ENCODE measurements around the gene ALDH3A2.
"Not testable (repeated sequence)": the region's sequence is repeated elsewhere in the genome, so short reads cannot be mapped to it uniquely, and the experiment has no call there.

The ALDH3A2 gene

DNA sequence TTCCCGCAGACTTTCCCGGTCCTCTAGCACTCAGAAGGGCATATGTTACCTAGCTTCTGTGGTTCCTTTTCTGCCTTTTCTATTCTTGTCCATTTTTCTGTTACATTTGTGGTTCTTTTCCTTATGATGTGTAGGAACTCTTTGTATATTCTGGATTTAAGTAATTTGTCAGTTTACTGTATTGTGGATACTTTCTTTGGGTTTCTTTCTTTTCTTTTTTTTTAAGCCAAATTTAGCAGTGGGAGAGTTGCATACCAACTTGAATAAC is 657 bp downstream of the ALDH3A2 start:
- in situ Hi-C loops (cut with HindIII; ENCODE audit: low sequenced_read_pairs), result no loop called here

GRCh38 chr17:19650826-19651225 is 2.3 kb downstream of the ALDH3A2 start:
- in situ Hi-C loops (cut with HindIII; ENCODE audit: low sequenced_read_pairs), result no loop called here

DNA sequence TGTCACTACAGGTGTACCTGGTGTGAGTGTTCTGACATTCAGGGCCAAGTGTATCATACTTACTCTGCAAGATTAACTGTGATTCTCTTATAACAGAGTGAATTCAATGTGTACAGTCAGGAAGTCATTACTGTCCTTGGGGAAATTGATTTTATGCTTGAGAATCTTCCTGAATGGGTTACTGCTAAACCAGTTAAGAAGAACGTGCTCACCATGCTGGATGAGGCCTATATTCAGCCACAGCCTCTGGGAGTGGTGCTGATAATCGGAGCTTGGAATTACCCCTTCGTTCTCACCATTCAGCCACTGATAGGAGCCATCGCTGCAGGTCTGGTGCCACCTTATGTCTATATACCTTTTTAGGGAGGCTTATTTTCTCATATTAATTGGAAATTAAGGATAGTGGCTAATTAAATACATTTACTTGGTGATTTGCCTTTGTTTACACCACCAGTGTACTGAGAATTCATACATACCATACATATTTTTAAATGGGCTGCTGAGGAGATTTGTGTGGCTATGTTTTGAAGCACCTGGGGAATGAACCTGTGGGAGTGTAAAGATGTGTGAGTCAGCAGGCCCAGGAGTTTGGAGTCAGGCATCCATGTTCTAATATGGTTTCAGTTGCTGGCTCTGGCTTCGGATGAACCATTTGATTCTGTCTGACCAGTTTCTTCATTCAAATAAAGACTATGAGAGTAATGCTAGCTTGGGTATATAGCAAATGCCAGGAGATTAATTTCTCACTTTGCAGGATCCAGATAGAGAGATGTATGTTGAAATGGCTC is 3.1 kb downstream of the ALDH3A2 start:
- in situ Hi-C loops (cut with HindIII; ENCODE audit: low sequenced_read_pairs), result no loop called here

DNA sequence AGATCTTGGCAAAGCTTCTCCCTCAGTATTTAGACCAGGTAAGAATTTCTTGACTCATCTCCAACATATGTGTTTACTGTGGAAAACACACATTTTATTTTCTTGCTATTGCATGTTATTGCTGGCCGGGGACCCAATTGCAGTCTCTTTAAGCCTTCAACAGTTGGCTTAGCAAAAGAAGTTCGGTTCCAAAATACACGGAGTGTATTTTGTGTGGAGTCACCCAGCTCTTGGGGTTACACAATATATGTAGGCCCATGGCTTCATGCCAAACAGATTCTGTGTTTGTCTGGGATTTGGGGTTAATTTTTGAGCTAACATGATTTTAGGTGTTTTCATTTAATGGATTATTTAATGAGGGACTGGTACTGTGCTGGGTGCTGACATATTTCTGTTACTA is 4.0 kb downstream of the ALDH3A2 start:
- in situ Hi-C loops (cut with HindIII; ENCODE audit: low sequenced_read_pairs), result no loop called here

DNA sequence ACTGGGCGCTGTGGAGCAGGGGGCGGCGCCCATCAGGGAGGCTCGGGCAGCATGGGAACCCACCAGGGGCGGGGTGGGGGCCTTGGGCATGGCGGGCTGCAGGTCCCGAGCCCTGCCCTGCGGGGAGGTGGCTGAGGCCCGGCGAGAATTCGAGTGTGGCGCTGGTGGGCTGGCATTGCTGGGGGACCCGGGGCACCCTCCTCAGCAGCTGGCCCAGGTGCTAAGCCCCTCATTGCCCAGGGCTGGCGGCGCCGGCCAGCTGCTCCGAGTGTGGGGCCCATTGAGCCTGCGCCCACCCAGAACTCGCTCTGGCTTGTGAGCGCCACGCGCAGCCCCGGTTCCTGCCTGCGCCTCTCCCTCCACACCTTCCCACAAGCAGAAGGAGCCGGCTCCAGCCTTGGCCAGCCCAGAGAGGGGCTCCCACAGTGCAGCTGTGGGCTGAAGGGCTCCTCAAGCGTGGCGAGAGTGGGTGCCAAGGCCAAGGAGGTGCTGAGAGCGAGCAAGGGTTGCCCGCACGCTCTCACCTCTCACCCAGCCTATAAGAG is 5.9 kb downstream of the ALDH3A2 start:
- in situ Hi-C loops (cut with HindIII; ENCODE audit: low sequenced_read_pairs), result no loop called here

GRCh38 chr17:19654896-19655295 is 6.3 kb downstream of the ALDH3A2 start:
- in situ Hi-C loops (cut with HindIII; ENCODE audit: low sequenced_read_pairs), result no loop called here

DNA sequence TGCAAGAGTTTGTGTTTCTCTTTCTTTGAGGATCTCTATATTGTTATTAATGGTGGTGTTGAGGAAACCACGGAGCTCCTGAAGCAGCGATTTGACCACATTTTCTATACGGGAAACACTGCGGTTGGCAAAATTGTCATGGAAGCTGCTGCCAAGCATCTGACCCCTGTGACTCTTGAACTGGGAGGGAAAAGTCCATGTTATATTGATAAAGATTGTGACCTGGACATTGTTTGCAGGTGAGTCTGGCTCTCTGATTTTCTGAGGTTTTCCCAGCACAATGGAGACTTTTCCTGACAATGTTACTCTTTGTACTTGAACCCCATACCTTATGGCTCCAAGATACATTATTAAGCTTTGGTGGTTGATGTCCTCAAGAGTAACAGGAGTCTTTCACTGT is 7.8 kb downstream of the ALDH3A2 start:
- in situ Hi-C loops (cut with HindIII; ENCODE audit: low sequenced_read_pairs), result no loop called here

DNA sequence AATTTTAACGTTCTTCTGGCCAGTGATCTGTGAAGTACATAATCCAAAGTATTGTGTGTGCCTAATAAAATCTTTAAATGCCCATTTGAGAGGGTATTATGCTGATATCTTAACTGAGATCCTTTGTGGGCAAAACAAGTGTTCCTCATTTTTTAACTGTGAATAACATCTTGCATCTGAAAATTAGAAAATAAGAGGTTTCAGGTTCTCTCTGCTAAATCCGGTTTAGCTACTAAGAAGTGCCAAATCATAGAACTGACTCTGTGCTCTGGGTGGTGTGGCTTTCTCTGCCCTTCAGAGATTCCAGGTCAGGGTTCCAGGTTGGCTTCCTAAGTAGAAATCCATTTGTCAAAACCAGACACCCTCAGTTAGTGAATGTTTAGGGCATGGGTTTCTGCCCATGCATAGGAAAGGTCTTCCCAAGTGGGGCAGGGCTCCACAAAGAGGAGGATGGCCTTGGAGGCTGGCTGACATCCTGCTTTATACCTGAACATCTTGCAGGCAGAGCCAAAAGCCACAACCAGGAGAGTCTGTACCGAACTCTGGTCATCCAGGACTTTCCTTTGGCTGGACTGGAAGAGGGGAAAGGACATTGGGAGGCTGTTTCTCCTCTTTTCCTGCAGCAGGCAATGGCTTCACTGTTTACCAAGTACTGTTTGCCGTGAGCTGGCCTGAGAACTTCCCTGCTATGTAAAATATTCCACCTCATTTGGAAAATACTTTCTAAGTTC is 8.5 kb downstream of the ALDH3A2 start:
- in situ Hi-C loops (cut with HindIII; ENCODE audit: low sequenced_read_pairs), result no loop called here

- in situ Hi-C loops (cut with HindIII; ENCODE audit: low sequenced_read_pairs), result no loop called here
Measured at GRCh38 chr17:19659366-19660177, 11.0 kb downstream of the ALDH3A2 start.

DNA sequence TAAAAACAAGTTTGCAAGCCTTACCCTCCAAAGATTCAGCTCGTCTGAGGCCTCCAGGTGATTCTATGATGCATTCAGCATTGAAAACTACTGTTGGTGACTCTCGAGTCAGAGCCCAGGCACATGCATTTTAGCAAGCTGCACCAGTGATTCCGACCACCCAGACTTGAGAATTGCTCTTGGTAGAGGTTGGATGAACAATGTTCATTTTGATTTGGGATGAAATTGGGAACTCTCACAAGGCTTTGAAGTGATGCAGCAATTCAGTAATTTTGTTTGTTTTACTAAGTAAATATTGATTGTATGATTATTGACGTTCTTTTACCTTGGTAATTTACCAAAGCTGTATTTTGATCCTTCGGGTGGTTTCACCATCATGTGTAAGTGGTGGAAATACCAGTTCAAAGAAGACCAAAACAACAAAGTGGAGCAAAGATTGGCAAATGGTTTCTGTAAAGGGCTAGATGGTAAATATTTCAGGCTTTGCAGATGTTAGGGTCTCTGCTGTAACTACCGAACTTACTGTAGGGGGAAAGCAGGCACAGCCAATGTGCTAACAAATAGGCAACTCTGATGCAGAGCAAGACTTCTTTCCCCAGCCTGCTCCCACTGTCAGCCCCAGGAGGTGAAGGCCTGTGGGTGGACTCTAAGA is 11.8 kb downstream of the ALDH3A2 start:
- in situ Hi-C loops (cut with HindIII; ENCODE audit: low sequenced_read_pairs), result no loop called here

DNA sequence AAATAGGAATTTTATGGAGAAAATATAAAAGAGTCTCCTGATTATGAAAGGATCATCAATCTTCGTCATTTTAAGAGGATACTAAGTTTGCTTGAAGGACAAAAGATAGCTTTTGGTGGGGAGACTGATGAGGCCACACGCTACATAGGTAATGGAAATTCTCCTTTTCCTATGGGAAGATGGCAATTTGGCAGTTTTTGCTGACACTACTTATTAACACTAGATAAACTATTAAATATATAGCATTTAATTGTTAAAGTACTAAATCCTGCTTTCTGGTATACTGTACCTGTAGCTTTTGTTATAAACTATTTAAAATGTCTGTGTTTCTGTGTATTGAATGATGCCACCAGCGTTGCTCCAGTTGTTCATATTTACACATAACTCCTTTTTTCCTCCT is 12.6 kb downstream of the ALDH3A2 start:
- in situ Hi-C loops (cut with HindIII; ENCODE audit: low sequenced_read_pairs), result no loop called here

DNA sequence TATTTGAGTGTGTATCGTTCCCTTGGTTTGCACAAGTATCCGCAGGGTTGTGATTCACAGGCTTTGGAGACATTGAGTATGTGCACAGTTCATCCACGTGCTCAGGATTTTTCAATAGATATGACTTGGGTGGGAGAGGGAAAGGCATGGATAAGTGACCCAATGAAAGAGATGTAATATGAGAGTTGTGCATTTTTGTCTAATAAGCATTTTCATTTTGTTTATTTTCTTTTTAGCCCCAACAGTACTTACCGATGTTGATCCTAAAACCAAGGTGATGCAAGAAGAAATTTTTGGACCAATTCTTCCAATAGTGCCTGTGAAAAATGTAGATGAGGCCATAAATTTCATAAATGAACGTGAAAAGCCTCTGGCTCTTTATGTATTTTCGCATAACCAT is 14.5 kb downstream of the ALDH3A2 start:
- in situ Hi-C loops (cut with HindIII; ENCODE audit: low sequenced_read_pairs), result no loop called here

DNA sequence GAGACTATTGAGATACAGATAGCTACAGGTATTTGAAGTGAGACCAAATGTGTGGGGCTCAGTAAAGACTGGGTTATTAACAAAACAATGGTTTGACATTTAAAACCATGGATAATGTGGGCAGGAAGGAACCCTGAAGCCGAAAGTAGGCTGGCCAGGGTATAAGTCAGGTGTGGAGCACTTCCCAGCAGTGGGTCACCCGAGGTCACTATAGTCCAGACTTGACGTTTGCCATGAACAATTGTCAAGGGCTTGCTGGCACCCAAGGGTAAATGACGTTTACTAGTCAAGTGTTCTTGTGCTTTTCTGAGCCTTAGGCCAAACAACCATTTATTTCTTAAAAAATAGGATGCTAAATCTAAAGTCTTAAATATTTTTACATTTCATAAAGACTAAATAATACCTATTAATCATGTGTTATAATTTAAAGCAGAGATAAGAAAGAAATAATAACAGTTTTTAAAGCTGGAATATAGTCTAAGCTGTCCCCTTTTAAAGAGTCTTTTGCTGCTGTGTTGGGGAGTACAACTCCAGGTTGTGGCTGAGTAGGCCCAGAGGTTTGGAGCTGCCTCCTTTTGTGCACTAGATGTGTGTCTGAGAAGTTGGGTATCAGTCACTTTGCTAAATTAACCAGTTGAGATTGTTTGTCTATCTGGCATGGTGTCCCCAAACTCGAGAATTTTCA is 15.7 kb downstream of the ALDH3A2 start:
- in situ Hi-C loops (cut with HindIII; ENCODE audit: low sequenced_read_pairs), result no loop called here

- in situ Hi-C loops (cut with HindIII; ENCODE audit: low sequenced_read_pairs), result no loop called here
Measured at GRCh38 chr17:19664821-19665181, 16.2 kb downstream of the ALDH3A2 start.

- in situ Hi-C loops (cut with HindIII; ENCODE audit: low sequenced_read_pairs), result not testable (repeated sequence)
Measured at GRCh38 chr17:19669680-19670079, 21.1 kb downstream of the ALDH3A2 start.

DNA sequence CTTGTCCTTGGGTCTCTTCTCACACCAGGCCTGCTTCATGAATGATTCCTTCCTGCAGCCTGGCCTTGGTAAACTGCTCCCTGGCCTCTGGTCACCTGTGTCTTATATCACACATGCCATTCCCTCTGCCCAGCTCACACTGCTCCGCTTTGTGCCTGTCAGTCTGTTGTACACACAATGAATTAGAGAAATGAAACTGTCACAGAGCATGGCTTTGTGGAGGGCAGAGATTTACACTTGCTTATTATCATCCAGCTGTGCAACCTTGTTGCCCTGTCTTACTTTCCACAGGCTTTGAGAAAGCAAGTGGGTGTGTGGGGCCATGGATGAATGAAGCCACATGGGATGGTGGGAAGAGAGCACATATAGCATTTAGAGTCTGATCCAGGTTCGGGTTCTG is 22.4 kb downstream of the ALDH3A2 start:
- in situ Hi-C loops (cut with HindIII; ENCODE audit: low sequenced_read_pairs), result no loop called here

DNA sequence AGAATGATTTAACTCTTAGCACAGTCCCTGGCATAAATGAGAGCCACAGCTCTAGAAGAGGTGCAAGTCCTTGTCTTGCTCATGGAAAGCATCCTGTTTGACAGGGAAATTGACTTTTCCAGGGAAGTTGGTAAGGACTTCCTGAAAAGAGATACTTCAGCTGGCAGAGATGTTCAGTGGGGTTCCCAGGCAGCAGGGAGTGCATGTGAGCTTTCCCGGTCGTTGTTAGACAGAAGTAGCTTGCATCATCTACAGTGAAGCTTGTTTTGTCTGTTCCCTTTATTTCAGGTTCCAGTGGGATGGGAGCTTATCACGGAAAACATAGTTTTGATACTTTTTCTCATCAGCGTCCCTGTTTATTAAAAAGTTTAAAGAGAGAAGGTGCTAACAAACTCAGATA is 22.9 kb downstream of the ALDH3A2 start:
- in situ Hi-C loops (cut with HindIII; ENCODE audit: low sequenced_read_pairs), result no loop called here

DNA sequence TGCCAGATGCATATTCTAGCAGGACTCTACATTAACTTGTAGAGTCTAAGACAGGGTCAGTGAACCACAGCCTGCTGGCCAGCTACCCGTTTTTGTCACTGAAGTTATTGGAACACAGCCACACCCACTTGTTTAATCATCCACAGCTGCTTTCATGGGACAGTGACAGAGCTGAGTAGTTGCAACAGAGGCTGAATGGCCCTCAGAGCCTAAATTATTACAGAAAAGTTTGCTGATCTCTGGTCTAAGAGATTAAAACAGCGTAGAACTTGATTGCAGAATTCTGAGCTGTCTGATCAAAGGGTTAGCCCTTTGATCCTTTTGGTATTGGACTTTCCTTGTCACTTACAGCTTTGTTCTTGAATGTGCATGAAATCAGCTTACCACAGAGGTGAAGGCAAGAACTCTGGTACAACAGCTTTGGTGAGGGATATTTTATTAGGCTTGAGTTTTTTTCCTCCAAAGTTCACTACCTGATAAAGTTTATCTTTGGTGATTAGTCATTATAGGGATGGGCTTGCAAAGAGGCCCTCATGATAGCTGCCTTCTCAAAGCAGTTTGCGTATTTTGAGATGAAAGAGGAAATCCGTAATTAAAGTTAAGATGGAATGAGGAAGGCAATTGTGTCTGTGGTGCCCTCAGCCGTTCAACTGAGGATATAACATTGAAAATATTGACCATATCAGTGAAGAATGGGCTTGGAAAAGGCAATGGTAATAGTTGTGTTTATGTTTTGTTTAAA is 23.6 kb downstream of the ALDH3A2 start:
- in situ Hi-C loops (cut with HindIII; ENCODE audit: low sequenced_read_pairs), result no loop called here

DNA sequence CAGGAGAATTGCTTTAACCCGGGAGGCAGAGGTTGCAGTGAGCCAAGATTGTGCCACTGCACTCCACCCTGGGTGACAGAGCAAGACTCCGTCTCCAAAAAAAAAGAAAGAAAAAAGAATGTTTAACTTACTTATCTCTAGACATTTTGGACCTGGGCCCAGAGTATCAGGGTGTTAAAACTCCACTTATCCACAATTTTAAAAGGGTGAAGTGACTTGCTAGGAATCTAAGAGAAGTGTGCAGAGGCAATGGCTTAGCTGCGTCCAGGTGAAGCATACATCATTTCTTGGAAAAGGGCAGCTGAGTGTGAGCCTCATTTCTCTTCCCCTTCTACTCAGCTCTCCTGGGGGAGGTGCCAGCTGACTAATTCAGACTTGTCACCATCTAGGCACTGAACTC is 25.1 kb downstream of the ALDH3A2 start:
- in situ Hi-C loops (cut with HindIII; ENCODE audit: low sequenced_read_pairs), result no loop called here

- in situ Hi-C loops (cut with HindIII; ENCODE audit: low sequenced_read_pairs), result no loop called here
Measured at GRCh38 chr17:19676896-19677295, 28.3 kb downstream of the ALDH3A2 start.
